ENCODE results near the gene NDUFB11.
"Not testable (repeated sequence)": the region's sequence is repeated elsewhere in the genome, so short reads cannot be mapped to it uniquely, and the experiment has no call there.

Gene NDUFB11

DNA sequence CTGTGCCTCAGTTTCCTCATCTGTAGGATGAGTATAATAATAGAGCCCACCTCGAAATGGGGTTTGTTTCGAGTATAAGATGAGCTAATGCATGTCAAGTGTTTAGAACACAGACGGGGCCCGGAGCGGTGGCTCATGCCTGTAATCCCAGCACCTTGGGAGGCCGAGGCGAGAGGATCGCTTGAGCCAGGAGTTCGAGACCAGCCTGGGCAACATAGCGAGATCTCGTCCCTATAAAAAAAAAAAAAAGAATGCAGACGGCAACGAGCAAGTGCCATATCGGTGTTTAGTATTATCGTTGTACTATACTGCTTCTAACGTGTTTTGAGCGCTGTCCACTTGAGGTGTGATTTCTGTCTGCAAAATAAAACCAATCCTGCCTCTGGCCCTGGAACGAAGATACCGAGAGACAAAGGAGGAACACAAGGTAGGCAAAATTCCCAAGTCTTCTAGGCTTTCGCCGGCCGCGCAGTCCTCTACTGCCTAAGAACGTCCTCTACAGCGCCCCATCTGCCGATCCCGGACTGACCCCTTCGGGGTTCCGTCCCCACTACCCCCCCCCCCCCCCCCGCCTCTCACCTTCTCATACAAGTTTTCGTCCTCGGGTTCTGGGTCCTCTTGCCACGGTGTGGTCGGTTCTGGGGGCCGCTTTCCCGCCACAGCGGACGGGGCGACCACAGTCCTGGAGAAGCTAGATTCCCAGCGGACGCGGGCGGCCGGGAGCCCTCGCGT is 442 bp downstream of the NDUFB11 start:
- ChIA-PET POLR2A (interaction anchor here (0.9 to 1.2 kb wide), 2 partner anchors 74 to 507 kb away, joined by 3 read pairs; no protein-coding TSS in a partner anchor), CTCF (interaction anchor here (0.8 to 1.7 kb wide), 7 partner anchors 9 to 44 kb away, joined by 3 to 10 read pairs (median 5); no protein-coding TSS in a partner anchor)
- DNase-seq (ENCODE audit: extremely low spot score) = peak; percentile 65
- TF ChIP-seq, protein P1, sequence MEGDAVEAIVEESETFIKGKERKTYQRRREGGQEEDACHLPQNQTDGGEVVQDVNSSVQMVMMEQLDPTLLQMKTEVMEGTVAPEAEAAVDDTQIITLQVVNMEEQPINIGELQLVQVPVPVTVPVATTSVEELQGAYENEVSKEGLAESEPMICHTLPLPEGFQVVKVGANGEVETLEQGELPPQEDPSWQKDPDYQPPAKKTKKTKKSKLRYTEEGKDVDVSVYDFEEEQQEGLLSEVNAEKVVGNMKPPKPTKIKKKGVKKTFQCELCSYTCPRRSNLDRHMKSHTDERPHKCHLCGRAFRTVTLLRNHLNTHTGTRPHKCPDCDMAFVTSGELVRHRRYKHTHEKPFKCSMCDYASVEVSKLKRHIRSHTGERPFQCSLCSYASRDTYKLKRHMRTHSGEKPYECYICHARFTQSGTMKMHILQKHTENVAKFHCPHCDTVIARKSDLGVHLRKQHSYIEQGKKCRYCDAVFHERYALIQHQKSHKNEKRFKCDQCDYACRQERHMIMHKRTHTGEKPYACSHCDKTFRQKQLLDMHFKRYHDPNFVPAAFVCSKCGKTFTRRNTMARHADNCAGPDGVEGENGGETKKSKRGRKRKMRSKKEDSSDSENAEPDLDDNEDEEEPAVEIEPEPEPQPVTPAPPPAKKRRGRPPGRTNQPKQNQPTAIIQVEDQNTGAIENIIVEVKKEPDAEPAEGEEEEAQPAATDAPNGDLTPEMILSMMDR (IDR thresholded peaks at IDR 0.05; ENCODE audit: control extremely low read depth, extremely low read depth, low read depth, missing control alignments) = no peak

DNA sequence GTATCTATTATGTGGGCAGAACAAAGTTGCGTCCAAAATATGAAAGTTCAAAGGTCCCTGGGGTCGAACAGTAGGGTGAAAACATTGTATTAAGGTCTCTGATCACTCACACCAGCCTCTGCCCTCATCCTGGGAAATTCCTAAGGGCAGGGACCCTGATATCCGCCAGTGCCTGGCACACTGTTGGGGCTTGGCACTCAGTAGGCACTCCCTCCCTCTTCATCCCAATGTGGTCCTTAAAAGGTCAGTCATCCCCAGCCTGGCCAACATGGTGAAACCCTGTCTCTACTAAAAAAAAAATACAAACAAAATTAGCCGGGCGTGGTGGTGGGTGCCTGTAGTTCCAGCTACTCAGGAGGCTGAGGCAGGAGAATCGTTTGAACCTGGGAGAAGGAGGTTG is 6.3 kb downstream of the NDUFB11 start:
- TF ChIP-seq, protein P1 (IDR thresholded peaks at IDR 0.05; ENCODE audit: control extremely low read depth, extremely low read depth, low read depth, missing control alignments) = no peak
- CTCF ChIA-PET = no interaction called here
- POLR2A ChIA-PET = no interaction called here
- DNase-seq (ENCODE audit: extremely low spot score) = no peak

DNA sequence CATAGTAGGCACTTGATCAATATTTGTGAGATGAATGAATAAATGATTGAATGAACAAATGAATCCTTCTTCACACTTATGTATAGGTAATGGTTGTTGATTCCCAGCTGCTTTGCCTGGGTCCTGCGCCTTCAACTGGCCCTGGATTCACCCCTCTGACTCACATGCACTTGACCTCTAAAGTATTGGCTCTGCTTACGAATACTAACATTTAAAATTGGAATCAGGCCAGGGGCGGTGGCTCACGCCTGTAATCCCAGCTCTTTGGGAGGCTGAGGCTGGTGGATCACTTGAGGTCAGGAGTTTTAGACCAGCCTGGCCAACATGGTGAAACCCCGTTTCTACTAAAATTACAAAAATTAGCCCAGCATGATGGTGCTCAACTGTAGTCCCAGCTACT is 8.9 kb downstream of the NDUFB11 start:
- CTCF ChIA-PET = interaction anchor here (1.4 kb wide), 1 partner anchor 9 kb away, joined by 6 read pairs; the partner anchor contains the start of genes NDUFB11 and RBM10
- DNase-seq (ENCODE audit: extremely low spot score); POLR2A ChIA-PET: not testable (repeated sequence)

DNA sequence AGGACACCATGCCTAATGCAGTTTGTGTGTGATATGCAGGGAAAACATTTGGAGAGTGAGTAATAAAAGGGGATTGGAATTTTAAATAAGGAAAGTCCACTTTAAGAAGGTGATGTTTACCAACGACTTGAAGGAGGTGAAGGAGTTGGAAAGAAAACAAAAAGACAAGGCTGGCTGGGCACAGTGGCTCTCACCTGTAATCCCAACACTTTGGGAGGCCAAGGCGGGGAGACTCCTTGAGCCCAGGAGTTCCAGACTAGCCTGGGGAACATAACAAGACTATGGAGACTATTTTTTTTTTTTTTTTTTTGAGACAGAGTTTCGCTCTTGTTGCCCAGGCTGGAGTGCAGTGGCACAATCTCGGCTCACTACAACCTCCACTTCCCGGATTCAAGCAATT is 11.0 kb downstream of the NDUFB11 start:
- ChIA-PET POLR2A (no interaction called here), CTCF (no interaction called here)
- DNase-seq (ENCODE audit: extremely low spot score) = no peak
- TF ChIP-seq, protein P1 (IDR thresholded peaks at IDR 0.05; ENCODE audit: control extremely low read depth, extremely low read depth, low read depth, missing control alignments) = no peak

DNA sequence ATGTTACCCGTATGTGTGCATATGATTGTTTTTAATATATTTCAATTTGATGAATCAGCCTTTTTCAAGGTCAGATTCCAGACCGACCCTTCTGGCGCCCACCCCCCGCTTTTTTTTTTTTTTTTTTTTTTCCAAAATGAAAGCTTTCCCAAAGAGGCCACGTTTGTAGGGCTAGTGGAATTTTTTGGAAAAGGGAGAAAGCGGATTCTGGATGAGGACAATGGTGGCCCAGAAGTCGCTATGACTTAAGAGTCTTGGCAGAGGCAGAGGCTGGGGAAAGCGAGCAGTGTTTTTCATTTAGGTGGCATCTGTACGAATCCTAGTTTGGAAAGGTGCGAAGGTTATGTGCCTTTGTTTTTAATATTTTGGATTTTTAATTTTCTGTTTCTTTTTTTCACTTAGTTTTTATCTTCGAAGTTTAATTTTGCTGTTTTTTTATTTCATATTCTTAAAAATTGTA is 14.6 kb downstream of the NDUFB11 start:
- ChIA-PET CTCF (interaction anchor here (2.6 kb wide), 1 partner anchor 15 kb away, joined by 7 read pairs; the partner anchor contains the start of genes NDUFB11 and RBM10), POLR2A (no interaction called here)
- no peak for DNase-seq (ENCODE audit: extremely low spot score)
- TF ChIP-seq, protein P1 (IDR thresholded peaks at IDR 0.05; ENCODE audit: control extremely low read depth, extremely low read depth, low read depth, missing control alignments) = no peak

DNA sequence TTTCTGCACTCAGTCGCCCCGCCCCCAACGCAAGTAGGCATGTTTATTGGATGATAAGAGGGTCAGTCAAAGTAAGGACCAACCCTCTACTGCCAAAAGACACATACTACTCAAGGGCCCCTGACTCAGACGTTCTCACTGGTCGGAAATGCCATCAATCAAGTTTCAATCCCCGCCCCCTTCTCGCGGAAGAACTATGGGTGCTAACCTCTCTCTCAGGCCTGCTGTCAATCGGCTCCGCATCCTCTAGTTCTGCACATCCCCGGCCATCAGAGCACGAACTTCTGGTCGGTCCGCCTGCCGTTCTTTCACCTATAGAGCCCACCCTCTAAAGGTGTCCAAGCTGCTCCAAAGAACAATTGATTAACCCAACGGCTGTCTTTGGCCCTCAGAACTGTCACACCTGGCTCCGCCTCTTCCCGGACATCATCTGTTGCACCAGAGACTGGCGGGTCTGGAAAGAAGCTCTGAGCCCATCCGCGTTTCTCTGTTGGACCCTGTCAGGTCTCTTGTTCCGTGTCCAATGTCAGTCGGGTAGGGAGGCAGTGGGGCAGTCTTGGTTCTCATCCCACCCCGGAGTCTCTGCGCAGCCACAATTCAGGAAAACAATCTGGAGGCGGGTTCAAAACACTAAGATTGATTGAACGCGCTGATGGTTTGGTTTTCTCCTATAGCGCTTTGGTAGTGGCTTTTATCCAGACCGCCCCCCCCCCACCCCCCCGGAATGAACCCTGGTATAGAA is 15.2 kb downstream of the NDUFB11 start:
- DNase-seq (ENCODE audit: extremely low spot score) = peak; percentile 87
- TF ChIP-seq, protein P1 (IDR thresholded peaks at IDR 0.05; ENCODE audit: control extremely low read depth, extremely low read depth, low read depth, missing control alignments) = no peak
- CTCF ChIA-PET = no interaction called here
- POLR2A ChIA-PET = no interaction called here

DNA sequence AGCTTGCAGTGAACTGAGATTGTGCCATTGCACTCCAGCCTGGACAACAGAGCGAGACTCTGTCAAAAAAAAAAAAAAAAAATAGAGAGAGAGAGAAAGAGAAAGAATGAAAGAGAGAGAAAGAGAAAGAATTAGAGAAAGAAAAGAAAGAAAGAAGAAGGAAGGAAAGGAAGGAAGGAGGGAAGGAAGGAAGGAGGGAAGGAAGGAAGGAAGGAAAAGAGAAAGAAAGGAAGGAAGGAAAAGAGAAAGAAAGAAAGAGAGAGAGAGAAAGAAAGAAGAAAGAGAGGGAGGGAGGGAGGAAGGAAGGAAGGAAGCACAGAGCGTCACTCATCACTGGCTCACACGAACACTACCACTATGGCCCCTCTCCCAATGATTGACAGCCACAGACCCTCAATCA is 20.0 kb downstream of the NDUFB11 start:
- DNase-seq (ENCODE audit: extremely low spot score); POLR2A ChIA-PET: not testable (repeated sequence)
- CTCF ChIA-PET = interaction anchor here (0.7 kb wide), 1 partner anchor 12 kb away, joined by 3 read pairs; no protein-coding TSS in a partner anchor

DNA sequence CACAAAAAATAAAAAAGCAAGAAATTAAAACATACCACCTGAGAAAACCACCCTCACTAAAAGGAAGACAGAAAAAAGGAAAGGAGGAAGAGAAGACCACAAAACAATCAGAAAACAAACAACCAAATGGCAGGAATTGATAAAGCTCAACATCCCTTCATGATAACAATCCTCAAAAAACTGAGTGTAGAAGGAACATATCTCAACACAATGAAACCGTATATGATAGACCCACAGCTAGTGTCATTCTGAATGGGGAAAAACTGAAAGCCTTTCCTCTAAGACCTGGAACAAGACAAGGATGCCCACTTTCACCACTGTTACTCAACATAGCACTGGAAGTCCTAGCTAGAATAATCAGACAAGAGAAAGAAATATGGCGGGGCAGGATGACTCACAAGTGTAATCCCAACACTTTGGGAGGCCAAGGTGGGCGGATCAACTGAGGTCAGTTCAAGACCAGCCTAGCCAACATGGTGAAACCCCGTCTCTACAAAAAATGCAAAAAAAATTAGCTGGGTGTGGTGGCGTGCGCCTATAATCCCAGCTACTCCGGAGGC is 27.9 kb downstream of the NDUFB11 start:
- CTCF ChIA-PET; POLR2A ChIA-PET; DNase-seq (ENCODE audit: extremely low spot score): not testable (repeated sequence)
